Naive B cell (primary cell): ENCODE measurements around the gene KRTCAP2. TPM values are rescaled to one million over a fixed set of nuclear protein-coding genes. Genes with fewer than 3 reads are reported as not detected.
"Not testable (repeated sequence)": the region's sequence is repeated elsewhere in the genome, so short reads cannot be mapped to it uniquely, and the experiment has no call there.

Source experiments
- ATAC-seq, 2 donors: fragments of 150-1000 bp; cut with Tn5 transposase; 2 replicates each; pipeline ENCODE4 v1.10.0; 2021; ENCODE audit warnings: low read depth in 2 of 2, mild to moderate bottlenecking in 2 of 2, moderate library complexity in 2 of 2
- DNase-seq: peaks from one replicate; pipeline ENCODE4 v3.0.0; 2022
- H3K27ac Mint-ChIP-seq, 6 donors: one replicate each; pipeline ENCODE4 v1.8.0; 2020 to 2022; ENCODE audit warnings: mild to moderate bottlenecking in 6 of 6, mixed read lengths in 6 of 6, moderate library complexity in 5 of 6, inconsistent platforms in 2 of 6
- H3K27me3 Mint-ChIP-seq, 3 donors: one replicate each; pipeline ENCODE4 v1.8.0; 2021 to 2022; ENCODE audit warnings: mixed read lengths in 3 of 3, mild to moderate bottlenecking in 1 of 3
- H3K36me3 Mint-ChIP-seq, 2 donors: one replicate each; pipeline ENCODE4 v1.8.0; 2020 to 2022; ENCODE audit warnings: mixed read lengths in 2 of 2, inconsistent platforms in 1 of 2, mild to moderate bottlenecking in 1 of 2
- H3K4me1 Mint-ChIP-seq, 3 donors: one replicate each; pipeline ENCODE4 v1.8.0; 2020 to 2022; ENCODE audit warnings: mixed read lengths in 3 of 3, inconsistent platforms in 1 of 3, mild to moderate bottlenecking in 1 of 3, moderate library complexity in 1 of 3
- H3K4me3 Mint-ChIP-seq, 8 donors: one replicate each; pipeline ENCODE4 v1.8.0; 2020 to 2022; ENCODE audit warnings: mild to moderate bottlenecking in 8 of 8, mixed read lengths in 8 of 8, moderate library complexity in 8 of 8, inconsistent platforms in 2 of 8
- H3K9me3 Mint-ChIP-seq, 7 donors: one replicate each; pipeline ENCODE4 v1.8.0; 2020 to 2022; ENCODE audit warnings: mixed read lengths in 7 of 7, mild to moderate bottlenecking in 5 of 7, inconsistent platforms in 2 of 7, moderate library complexity in 1 of 7
- polyA plus RNA-seq, 6 donors: library from polyadenylated mRNA; unstranded; fragments of 300-500 nt; fragmentation: Illumina TruSeq; gene quantifications; one replicate each; pipeline ENCODE4 v1.2.3, GENCODE V29; 2021; ENCODE audit warnings: low read depth in 6 of 6

KRTCAP2 gene
- polyA plus RNA-seq, 6 donors from 2014 or later = 340 to 379 (median 354) TPM

- DNase-seq = no peak
- H3K36me3 Mint-ChIP-seq = no peaks in the 10 kb centered on the region
- ATAC-seq = peak in 1 of 2 donors; percentile 0
These were observed 22.3 kb upstream of the KRTCAP2 start for GRCh38 chr1:155195201-155196102.

GRCh38 chr1:155193991-155194240 is 20.8 kb upstream of the KRTCAP2 start:
- H3K4me3 Mint-ChIP-seq = peak overlapping the region; percentile 88 to 94 (median 92)
- H3K36me3 Mint-ChIP-seq, DNase-seq, H3K9me3 Mint-ChIP-seq, ATAC-seq: not testable (repeated sequence)
- peak overlapping the region; percentile 58 to 98 (median 96) for H3K27ac Mint-ChIP-seq
- peaks cover 0 to 24% (median 7%) of the 10 kb centered on the region in 3 donors for H3K27me3 Mint-ChIP-seq
- H3K4me1 Mint-ChIP-seq = peaks cover 23 to 33% (median 23%) of the 10 kb centered on the region in 3 donors

More at GRCh38 chr1:155195201-155196102, 22.3 kb upstream of the KRTCAP2 start:
- H3K27me3 Mint-ChIP-seq = peaks cover 0 to 24% (median 7%) of the 10 kb centered on the region in 3 donors
- peaks cover 23 to 33% (median 23%) of the 10 kb centered on the region in 3 donors for H3K4me1 Mint-ChIP-seq
- H3K4me3 Mint-ChIP-seq = peak overlapping the region; percentile 57 to 94 (median 74)
- H3K9me3 Mint-ChIP-seq = no peaks in the 10 kb centered on the region
- peak overlapping the region; percentile 21 to 96 (median 84) for H3K27ac Mint-ChIP-seq

GRCh38 chr1:155193275-155193990 is 20.3 kb upstream of the KRTCAP2 start:
- peaks cover 0 to 24% (median 7%) of the 10 kb centered on the region in 3 donors for H3K27me3 Mint-ChIP-seq
- no peaks in the 10 kb centered on the region for H3K9me3 Mint-ChIP-seq
- ATAC-seq = peak; percentile 31 to 34

GRCh38 chr1:155192346-155193274 is 19.5 kb upstream of the KRTCAP2 start:
- Mint-ChIP-seq H3K9me3 (peaks cover 0 to 2% (median 0%) of the 10 kb centered on the region in 7 donors), H3K4me1 (peaks cover 28 to 39% (median 29%) of the 10 kb centered on the region in 3 donors), H3K4me3 (peak overlapping the region; percentile 84 to 94 (median 91)), H3K36me3 (no peaks in the 10 kb centered on the region), H3K27me3 (peaks cover 0 to 24% (median 7%) of the 10 kb centered on the region in 3 donors), H3K27ac (peak overlapping the region in 3 of 6 donors; percentile 88 to 96 (median 90))
- DNase-seq (no peak), ATAC-seq (no peak)

More at GRCh38 chr1:155193275-155193990, 20.3 kb upstream of the KRTCAP2 start:
- Mint-ChIP-seq H3K36me3 (no peaks in the 10 kb centered on the region), H3K4me1 (peaks cover 23 to 33% (median 23%) of the 10 kb centered on the region in 3 donors), H3K27ac (peak overlapping the region; percentile 58 to 98 (median 96)), H3K4me3 (peak overlapping the region; percentile 88 to 94 (median 92))
- DNase-seq = peak; percentile 73

- H3K4me3 Mint-ChIP-seq = peak overlapping the region in 1 of 8 donors; percentile 94
- H3K9me3 Mint-ChIP-seq = peaks cover 0 to 2% (median 0%) of the 10 kb centered on the region in 7 donors
- no peaks in the 10 kb centered on the region for H3K36me3 Mint-ChIP-seq
- H3K27ac Mint-ChIP-seq = peak overlapping the region in 4 of 6 donors; percentile 88 to 96 (median 90)
- no peak for ATAC-seq
- peaks cover 28 to 39% (median 32%) of the 10 kb centered on the region in 3 donors for H3K4me1 Mint-ChIP-seq
- H3K27me3 Mint-ChIP-seq = peaks cover 0 to 24% (median 7%) of the 10 kb centered on the region in 3 donors
- no peak for DNase-seq
These were observed 18.8 kb upstream of the KRTCAP2 start for GRCh38 chr1:155191904-155192303.

GRCh38 chr1:155189926-155190325 is 16.8 kb upstream of the KRTCAP2 start:
- Mint-ChIP-seq H3K4me1 (peaks cover 31 to 43% (median 39%) of the 10 kb centered on the region in 3 donors), H3K27me3 (peaks cover 0 to 18% (median 7%) of the 10 kb centered on the region in 3 donors)
- not testable (repeated sequence) for H3K9me3 Mint-ChIP-seq, DNase-seq, H3K36me3 Mint-ChIP-seq, ATAC-seq, H3K27ac Mint-ChIP-seq, H3K4me3 Mint-ChIP-seq

GRCh38 chr1:155188268-155188667 is 15.2 kb upstream of the KRTCAP2 start:
- Mint-ChIP-seq H3K9me3 (peaks cover 0 to 2% (median 0%) of the 10 kb centered on the region in 7 donors), H3K36me3 (no peaks in the 10 kb centered on the region), H3K27ac (peak overlapping the region in 3 of 6 donors; percentile 23 to 82 (median 31)), H3K4me1 (peaks cover 30 to 40% (median 40%) of the 10 kb centered on the region in 3 donors), H3K4me3 (peak overlapping the region in 4 of 8 donors; percentile 22 to 88 (median 50)), H3K27me3 (peaks cover 0 to 2% (median under 1%) of the 10 kb centered on the region in 3 donors)
- DNase-seq (no peak), ATAC-seq (no peak)

- Mint-ChIP-seq H3K27me3 (no peaks in the 10 kb centered on the region), H3K4me1 (peaks cover 28 to 40% (median 36%) of the 10 kb centered on the region in 3 donors), H3K9me3 (peaks cover 0 to 2% (median 0%) of the 10 kb centered on the region in 7 donors), H3K4me3 (peak overlapping the region in 1 of 8 donors; percentile 47), H3K27ac (peak overlapping the region in 2 of 6 donors; percentile 12 to 79), H3K36me3 (no peaks in the 10 kb centered on the region)
- ATAC-seq (no peak), DNase-seq (no peak)
These were observed 14.4 kb upstream of the KRTCAP2 start for GRCh38 chr1:155187456-155187891.

- H3K27me3 Mint-ChIP-seq = no peaks in the 10 kb centered on the region
- H3K27ac Mint-ChIP-seq = peak overlapping the region in 3 of 6 donors; percentile 9 to 79 (median 12)
- DNase-seq = no peak
- no peaks in the 10 kb centered on the region for H3K36me3 Mint-ChIP-seq
- peaks cover 0 to 2% (median 0%) of the 10 kb centered on the region in 7 donors for H3K9me3 Mint-ChIP-seq
- no peak for ATAC-seq
- peaks cover 28 to 37% (median 33%) of the 10 kb centered on the region in 3 donors for H3K4me1 Mint-ChIP-seq
- H3K4me3 Mint-ChIP-seq = peak overlapping the region in 1 of 8 donors; percentile 47
These were observed 13.8 kb upstream of the KRTCAP2 start for GRCh38 chr1:155186794-155187455.

- Mint-ChIP-seq H3K4me3 (peak overlapping the region in 1 of 8 donors; percentile 47), H3K36me3 (no peaks in the 10 kb centered on the region), H3K4me1 (peaks cover 28 to 37% (median 33%) of the 10 kb centered on the region in 3 donors), H3K9me3 (peaks cover 0 to 2% (median 0%) of the 10 kb centered on the region in 7 donors), H3K27me3 (no peaks in the 10 kb centered on the region), H3K27ac (peak overlapping the region in 1 of 6 donors; percentile 60)
- ATAC-seq = no peak
- DNase-seq = no peak
These were observed 13.1 kb upstream of the KRTCAP2 start for GRCh38 chr1:155186067-155186793.

- Mint-ChIP-seq H3K4me1 (peaks cover 28 to 37% (median 33%) of the 10 kb centered on the region in 3 donors), H3K4me3 (peak overlapping the region in 4 of 8 donors; percentile 26 to 49 (median 38)), H3K27me3 (no peaks in the 10 kb centered on the region), H3K27ac (peak overlapping the region in 1 of 6 donors; percentile 60), H3K36me3 (no peaks in the 10 kb centered on the region), H3K9me3 (peaks cover 0 to 2% (median 0%) of the 10 kb centered on the region in 7 donors)
- ATAC-seq (no peak), DNase-seq (no peak)
These were observed 12.6 kb upstream of the KRTCAP2 start for GRCh38 chr1:155185783-155186066.
